Hematopoietic multipotent progenitor cell treated with erythropoietin and hydrocortisone succinate and interleukin-3 and kit ligand, for 8 days (in vitro differentiated cells): ENCODE data around the gene LY9.

Experiments used
- DNase-seq: peaks from one replicate; pipeline ENCODE4 v3.0.0-alpha.2; 2015

Gene LY9, protein sequence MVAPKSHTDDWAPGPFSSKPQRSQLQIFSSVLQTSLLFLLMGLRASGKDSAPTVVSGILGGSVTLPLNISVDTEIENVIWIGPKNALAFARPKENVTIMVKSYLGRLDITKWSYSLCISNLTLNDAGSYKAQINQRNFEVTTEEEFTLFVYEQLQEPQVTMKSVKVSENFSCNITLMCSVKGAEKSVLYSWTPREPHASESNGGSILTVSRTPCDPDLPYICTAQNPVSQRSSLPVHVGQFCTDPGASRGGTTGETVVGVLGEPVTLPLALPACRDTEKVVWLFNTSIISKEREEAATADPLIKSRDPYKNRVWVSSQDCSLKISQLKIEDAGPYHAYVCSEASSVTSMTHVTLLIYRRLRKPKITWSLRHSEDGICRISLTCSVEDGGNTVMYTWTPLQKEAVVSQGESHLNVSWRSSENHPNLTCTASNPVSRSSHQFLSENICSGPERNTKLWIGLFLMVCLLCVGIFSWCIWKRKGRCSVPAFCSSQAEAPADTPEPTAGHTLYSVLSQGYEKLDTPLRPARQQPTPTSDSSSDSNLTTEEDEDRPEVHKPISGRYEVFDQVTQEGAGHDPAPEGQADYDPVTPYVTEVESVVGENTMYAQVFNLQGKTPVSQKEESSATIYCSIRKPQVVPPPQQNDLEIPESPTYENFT

DNA sequence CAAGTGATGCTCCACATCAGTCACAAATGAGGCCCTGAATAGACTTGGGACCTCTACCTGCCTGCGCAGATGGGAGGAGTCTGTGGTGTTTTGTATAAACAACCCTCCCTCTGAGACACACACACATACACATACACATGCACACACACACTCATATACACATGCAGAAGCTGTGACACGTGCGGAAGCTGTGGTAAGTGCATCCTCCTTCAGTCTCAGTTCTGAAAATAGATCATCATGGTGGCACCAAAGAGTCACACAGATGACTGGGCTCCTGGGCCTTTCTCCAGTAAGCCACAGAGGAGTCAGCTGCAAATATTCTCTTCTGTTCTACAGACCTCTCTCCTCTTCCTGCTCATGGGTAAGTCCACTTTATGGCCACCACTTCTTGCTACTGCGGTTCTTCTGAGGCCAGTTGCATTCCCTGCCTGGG lies at the start of gene LY9:
Gene LY9 (plus strand): TSS at position 224 of the 433 bp plus-strand sequence. CDS start 14 bp downstream, at position 238.
- no peak for DNase-seq

DNA sequence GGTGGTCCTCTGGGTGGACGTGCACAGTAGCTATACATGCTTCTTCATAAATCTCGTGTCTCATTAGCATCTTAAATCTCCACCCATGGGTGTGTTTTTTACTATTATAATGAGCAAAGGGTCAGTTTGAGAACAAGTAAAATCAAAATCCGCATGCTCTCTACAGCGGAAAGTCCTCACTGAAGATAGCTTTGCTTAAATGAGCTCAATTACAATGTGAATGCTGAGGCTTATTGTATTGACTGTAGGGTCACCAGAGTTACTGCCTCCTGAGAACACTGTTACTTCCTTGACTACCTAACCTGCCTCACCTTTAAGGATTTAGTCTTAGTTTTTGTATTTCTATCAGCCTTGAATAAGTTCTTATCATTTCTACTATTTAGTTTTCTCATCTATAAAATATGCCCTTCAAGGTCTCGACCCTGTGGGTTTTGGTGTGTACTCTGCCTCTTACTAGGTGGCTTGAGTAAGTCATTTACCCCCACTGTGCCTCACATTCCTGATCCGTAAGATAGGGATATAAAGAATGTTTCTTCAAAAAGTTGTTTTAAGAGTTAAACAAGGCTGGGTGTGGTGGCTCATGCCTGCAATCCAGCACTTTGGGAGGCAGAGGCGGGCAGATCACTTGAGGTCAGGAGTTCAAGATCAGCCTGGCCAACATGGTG lies 49.0 kb upstream of the LY9 start:
- no peak for DNase-seq

DNA sequence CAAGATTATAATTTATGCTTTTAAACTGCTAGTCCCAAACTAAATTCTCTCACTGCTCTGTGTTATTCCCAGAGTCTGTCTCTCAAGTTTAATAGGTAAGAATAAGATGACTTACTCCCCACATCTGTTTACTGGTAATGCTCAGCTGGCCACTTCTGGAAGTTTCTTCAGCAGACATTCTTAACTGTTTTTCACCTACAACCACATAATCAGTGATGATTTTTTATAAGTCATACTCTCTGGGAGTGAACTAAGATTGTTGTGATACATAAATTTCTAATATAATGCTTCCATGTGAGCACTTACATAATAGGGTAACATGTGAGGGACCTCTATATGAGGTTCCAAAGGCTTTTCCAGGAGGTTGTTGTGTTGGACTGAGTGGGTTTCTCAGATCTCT lies 48.3 kb upstream of the LY9 start:
- DNase-seq: no peak

DNA sequence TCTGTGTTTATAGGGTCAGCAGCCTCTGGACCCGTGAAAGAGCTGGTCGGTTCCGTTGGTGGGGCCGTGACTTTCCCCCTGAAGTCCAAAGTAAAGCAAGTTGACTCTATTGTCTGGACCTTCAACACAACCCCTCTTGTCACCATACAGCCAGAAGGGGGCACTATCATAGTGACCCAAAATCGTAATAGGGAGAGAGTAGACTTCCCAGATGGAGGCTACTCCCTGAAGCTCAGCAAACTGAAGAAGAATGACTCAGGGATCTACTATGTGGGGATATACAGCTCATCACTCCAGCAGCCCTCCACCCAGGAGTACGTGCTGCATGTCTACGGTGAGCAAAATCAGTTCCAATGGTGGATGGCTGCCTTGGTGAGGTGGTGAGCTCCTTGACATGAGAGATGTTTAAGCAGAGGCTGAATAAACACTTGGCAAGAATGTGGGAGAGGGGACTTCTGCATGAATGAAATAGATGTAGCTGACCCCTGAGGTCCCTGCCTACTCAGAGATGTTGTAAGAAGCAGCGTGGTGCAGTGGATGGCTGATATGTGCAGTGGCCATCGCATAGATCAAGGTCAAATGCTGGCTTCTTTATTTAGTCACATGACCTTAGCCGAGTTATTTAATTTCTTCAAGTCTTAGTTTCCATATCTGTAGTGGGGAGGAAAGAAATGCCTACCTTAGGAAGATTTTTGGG lies 47.6 kb upstream of the LY9 start:
- DNase-seq: peak; percentile 32

DNA sequence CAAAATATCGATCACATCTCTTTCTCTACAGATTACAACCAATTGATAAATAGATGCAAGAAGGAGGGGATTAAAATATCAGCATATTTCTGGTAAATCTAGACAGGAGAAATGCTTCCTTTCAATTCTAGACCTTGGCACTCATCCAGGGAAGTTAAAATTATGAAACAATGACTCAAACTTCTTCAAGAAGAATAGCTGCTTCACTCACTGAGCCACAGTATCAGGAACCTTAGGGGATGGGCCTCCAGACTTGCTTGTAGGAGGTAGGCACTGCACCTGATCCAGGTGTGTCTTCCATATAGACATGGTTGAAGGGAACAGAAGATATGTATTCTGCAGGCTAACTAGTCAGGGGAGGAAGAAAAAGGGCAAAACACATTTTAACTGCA lies 47.1 kb upstream of the LY9 start:
- no peak for DNase-seq

DNA sequence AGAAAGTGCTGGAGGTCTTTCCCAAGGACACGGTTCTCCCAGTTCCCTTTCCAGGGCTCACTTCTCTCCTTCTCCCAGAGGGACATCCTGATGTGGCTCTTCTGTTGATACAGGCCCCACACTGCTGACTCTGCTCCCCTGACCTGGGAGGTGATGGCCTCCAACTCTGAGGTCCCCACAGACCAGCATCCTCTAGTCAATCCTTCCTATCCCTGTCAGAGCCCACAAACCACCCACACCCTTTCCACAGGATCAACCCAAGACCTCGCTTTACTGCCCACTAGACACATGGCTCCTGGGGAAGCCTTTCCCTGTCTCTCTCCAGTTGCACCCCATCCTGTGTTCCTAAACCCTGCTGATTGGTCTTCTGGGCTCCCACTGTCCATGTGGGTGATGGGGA lies 45.4 kb upstream of the LY9 start:
- no peak for DNase-seq

DNA sequence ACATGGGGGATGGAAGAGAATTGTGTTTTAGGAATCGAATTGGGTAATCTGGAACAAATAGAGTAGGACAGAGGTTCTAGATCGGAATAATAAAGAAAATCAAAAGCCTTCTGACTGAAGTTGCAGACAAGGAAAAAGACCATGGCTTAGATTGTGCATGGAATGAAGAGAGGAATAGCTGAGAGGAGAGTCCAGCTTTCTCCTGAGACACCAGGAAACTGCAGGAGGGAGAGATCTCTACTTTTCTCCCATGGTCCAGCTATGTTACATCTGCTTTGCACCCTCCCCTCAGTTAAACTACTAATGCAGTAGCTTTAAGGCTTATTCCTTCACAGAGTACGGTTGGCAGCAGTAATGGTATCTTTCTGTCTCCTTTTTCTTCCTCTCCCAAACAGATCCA lies 43.6 kb upstream of the LY9 start:
- no peak for DNase-seq

DNA sequence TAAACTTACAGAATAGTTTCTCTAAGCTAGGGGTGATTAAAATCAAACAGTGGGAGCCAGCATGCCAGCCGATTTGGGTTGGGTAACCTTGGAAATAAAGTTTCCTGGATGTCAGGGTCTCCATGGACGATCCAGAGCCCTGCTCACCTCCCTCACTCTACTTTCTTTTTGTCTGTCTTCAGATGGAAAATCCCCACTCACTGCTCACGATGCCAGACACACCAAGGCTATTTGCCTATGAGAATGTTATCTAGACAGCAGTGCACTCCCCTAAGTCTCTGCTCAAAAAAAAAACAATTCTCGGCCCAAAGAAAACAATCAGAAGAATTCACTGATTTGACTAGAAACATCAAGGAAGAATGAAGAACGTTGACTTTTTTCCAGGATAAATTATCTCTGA lies 43.0 kb upstream of the LY9 start:
- no peak for DNase-seq

DNA sequence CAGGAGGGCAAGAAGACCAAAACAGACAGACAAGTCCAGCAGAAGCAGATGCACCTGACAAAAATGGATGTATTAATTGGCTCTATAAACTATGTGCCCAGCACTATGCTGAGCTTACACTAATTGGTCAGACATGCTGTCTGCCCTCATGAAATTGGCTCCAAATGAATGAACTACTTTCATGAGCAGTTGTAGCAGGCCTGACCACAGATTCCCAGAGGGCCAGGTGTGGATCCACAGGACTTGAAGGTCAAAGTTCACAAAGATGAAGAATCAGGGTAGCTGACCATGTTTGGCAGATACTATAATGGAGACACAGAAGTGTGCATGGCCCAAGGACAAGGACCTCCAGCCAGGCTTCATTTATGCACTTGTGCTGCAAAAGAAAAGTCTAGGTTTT lies 42.4 kb upstream of the LY9 start:
- DNase-seq: no peak

DNA sequence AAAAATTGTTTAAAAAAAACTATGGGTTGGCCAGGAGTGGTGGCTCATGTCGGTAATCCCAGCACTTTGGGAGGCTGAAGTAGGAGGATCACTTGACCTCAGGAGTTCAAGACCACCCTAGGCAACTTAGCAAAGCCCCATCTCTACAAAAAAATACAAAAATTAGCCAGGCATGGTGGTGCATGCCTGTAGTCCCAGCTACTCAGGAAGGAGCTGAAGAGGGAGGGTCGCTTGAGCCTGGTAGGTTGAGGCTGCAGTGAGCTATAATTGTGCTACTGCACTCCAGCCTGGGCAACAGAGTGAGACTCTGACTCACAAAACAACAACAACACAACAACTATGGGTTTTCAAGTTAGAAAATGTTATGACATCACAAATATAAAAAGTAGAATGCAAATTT lies 40.5 kb upstream of the LY9 start:
- DNase-seq: no peak

DNA sequence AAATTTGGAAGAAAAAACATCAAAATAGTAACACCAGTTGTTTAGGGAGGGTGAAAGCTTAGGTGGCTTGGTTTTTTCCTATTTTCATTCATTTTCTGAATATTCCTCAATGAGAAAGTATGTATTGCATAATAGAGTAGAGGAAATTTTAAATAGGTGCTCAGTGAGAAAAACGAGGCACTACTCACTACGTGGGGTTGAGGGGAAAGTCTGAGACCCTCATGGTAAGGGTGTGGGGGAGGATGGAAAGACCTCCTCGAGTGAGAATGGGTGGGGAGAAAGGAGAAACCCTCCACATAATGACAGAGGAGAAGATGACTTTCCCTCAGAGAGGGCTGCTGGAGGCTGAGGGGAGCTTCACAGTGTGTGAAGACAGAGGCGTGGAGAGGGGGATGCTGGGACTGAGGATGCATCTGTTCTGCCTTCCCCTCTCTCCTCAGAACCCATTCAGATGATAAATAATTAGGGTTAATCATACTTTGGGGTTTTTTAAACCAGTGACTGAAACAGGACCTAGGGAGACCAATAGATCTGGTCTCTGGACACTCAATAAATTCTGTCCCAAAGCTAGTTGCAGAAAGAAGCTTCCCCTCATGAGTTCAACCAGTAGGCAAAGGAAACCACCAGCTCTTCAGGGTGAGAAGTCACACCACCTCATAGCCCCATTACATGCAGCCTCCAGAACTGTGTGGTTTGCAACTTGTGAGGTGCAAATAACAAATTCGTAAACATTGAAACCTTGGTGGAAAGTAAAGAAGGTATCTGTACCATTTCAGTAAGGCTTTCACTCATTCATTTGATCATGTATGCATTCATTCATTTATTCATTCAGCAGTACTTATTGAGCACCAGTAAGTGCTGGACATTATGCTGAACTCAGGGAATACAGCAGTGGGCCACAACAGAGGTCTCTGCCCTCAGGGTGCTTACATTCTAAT lies 39.8 kb upstream of the LY9 start:
- DNase-seq: no peak

DNA sequence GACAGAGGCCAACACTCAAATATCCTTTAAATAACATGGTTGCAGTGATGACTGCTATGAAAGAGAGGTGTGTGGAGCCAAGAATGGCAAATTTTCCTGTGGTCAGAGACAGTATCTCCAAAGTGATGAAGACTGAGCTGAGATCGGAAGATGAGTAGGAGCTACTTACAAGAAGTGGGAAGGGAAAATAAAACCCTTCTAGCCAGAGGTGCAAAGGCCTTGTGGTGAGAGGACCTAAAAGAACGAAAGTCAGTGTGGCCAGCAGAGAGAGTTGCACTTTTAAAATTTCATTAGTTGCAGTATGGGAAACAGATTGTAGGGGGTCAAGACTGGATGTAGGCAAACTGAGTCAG lies 39.1 kb upstream of the LY9 start:
- no peak for DNase-seq

DNA sequence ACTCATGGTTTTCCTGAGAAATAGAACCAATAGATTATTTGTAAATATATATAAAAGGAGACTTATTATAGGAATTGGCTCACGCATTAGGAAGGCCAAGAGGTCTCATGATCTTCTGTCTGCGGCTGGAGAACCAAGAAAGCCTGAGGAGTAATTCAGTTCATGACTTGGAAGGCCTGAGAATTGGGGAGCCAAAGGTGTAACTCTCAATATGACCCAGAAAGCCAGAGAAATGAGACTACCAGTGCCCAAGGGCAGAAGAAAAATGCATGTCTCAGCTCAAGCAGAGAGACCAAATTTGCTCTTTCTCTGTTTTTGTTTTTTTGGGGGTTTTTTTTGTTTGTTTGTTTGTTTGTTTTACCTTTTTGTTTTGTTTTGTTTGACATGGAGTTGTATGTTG lies 37.5 kb upstream of the LY9 start:
- DNase-seq: no peak

DNA sequence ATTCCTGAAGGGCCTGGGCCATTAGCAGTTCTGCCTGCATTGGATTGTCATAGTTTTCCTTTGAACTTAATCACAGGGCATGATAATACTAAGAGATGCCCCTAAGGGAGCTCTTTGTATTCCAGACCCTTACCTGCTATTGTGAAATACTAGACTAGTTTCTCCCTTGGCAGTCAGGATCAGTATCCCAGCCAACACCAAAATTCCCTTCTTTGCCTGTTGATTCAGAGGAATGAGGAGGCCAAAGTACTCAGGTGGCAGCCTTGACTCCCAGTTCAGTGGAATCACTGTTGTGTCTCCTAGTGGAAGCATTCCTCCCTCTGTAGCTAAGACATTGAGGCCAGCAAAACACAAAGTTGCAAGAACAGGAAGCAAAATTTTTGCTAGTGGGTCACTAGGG lies 36.2 kb upstream of the LY9 start:
- DNase-seq: no peak

DNA sequence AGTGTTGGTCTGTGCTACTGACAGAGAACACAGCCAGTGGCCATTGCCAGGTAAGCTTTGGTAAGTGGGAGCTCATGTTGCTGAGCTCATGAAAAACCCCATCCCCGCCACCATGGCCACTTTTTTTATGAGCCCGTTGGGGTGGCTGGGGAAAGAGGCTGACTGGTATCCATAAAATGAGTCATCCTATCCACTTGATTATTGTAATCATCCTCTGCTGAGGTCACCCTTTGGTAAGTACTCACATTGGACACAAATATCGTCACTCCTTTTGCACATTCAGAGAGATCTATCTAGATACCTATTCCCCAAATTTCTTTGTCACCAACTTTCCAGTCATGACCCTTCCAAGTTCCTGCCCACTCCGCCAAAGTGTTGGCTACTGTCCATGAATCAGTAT lies 34.9 kb upstream of the LY9 start:
- no peak for DNase-seq

DNA sequence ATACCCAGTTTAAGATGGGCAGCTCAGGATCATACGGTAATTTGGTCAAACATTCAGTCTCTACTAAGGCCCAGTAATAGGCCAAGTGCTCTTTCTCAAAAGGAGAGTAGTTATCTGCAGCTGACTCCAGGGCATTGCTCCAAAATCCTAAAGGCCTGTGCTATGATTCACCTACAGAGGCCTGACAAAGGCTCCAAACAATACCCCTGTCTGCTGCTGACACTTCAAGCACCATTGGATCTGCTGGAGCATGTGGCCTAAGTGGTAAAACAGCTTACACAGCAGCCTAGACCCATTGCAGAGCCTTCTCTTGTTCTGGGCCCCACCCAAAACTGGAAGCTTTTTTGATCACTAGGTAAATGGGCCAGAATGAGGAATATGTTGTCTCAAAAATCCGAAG lies 34.1 kb upstream of the LY9 start:
- no peak for DNase-seq

DNA sequence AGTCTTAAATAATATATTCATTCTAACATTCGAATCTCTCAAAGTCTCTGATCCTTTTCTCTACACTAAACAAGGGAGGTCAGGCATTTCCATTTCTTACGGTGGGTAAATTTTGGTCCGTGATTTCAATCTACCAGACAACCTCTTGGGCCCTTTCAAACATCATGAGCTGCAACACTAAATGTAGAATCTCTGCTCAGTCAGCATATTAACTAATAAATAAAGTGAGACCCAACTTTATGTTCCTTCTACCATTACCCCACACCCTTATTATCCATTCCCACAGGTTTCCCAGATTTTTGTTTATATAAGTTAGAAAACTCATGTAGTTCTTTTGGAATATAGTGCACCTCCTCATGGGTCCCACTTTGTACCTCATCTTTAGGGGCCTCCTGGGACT lies 32.0 kb upstream of the LY9 start:
- no peak for DNase-seq

DNA sequence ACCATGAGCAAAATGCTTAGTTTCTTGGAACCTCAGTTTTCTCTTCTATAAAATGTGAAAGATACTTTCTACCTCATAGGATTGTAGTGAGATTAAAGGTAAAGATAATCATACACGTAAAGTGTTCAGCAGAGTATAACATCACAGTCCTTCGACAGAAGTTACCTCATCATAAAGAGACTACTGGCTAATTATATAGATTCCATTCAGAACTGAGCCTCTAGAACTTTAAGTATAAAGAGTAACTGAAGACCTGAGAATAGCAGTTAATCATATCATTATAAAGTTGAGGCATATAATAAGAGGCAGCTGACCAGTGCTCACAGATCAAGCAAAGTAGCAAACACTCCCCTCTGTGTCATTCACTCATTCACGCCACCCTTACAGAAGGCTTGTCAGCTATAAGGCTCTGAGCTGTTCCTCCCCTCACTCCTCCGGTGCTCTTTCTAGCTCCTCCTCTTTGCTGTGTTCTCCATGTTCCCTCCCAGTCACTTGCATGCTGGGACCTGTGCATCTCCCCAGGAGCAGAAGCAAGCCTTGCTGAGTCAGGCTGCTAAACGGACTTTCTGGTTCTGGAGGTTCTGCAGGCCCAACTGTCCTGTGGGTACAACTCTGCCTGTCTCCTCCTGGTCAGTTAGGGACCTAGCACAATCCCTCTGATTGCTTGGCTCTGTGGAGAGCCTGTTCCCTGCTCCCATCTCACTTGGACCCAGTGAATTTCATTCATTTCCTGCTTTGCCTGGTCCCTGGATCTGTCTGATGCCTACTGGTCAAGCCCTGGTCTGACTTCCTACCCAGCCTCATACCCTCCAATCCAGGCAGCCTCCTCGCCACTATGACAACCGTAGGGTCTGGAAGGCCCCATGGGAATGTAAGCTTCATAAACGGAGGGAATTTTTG lies 28.3 kb upstream of the LY9 start:
- DNase-seq: no peak

DNA sequence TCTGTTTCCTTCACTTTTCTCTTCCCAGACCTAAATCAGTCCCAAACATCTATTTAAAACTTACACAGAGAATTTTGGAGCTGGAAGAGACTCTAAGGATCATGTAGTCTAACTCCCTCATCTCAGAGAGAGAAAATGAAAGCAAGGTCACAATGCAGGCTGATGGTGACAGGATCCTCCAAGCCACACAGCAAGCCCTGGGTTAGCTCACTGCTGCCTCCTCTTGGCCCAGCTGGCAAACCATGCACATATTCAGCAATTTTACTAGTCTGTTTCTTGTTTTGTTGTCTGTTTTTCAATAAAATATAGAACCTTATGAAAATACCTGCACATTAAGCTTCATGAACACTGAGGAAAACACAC lies 27.7 kb upstream of the LY9 start:
- DNase-seq: peak; percentile 65

DNA sequence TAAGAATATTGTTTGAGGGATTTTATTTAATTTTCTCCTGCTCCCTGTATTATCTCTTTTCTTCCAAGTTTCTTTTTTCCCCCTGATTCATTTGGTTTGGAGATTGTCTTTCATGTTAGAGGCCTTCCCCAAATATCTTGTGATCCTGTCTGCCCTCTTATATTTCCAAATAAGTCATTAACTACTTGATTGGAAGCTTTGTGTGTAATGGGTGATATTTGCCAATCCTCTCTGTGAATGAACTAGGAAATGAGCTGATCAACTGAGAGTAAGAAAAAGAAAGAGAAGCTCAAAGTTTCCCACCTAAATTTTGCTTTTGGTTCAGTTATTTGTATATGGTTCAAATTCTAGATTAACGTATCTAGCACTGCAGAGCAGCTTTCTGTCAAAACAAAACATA lies 23.6 kb upstream of the LY9 start:
- no peak for DNase-seq

DNA sequence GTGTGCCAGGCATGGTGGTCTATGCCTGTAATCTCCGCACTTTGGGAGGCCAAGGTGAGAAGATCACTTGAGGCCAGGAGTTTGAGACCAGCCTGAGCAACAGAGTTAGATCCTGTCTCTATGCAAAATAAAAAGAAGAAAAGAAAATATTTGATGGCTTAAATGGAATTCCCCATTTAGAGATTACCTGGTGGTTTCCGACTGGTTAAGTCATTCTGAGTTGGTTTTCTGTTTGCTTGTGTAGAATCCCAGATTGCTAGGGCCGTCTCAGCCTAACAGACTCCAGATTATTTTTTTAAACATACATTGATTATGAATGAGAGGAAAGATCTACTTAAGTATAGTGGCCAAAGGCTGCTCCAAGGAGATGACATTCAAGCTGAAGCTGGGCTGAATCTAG lies 22.9 kb upstream of the LY9 start:
- no peak for DNase-seq
